Measurements from ENCODE around the gene NSUN2.
"Not testable (repeated sequence)": the region's sequence is repeated elsewhere in the genome, so short reads cannot be mapped to it uniquely, and the experiment has no call there.

Gene NSUN2

DNA sequence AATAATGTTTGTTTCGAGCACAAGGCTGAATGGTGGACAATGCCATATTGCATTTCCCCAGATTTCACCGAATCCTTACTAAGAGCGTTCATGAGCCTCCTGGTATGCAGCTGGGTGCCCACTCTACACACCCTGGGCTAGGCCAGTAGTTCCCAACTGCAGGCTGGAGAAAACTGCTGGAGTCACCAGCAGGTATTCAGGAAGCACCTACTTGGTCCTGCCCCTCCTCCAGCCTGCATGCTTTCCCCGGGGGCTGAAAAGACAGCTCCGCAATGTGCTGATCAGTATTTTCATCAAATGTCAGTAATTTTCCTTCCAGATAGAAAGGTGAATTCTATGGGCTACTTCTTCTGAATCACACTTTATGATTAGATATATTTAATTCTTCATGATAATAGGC, 34.8 kb upstream of the NSUN2 start:
- peaks cover 11% of the 10 kb centered on the region for H3K4me1 ChIP-seq (ENCODE audit: control insufficient read depth, low read depth, low read length)
- no peaks in the 10 kb centered on the region for H3K36me3 ChIP-seq (ENCODE audit: control insufficient read depth, low read depth, low read length)
- no peaks in the 10 kb centered on the region for H3K27me3 ChIP-seq (ENCODE audit: control insufficient read depth, insufficient read depth, low read length)
- no peak overlapping the region for H3K27ac ChIP-seq (ENCODE audit: low read length)
- H3K9me3 ChIP-seq (ENCODE audit: control insufficient read depth, low read depth, low read length): no peaks in the 10 kb centered on the region
- no peak overlapping the region for H3K4me3 ChIP-seq (ENCODE audit: low read length)
- no peak overlapping the region for H3K9ac ChIP-seq (ENCODE audit: low read length)

DNA sequence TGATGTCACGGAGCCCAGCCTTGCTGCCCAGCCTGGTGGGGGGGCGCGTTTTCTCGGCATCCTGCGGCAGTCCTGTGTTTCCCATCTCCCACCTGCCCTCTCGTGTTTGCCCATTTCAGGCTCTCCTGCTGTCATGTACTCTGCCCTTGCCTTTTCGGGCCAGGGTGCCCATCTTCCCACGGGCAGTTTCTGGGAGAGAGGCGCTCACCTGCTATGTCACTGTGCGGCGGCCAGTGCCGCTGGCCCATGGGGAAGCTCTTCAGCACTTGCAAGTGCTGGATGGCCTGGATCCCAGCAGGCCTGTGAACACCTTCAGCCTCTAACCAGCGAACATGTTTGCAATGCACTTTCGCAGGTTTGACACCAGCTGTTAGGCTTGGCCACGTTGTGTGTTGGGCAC, 33.9 kb upstream of the NSUN2 start:
- H3K9ac ChIP-seq (ENCODE audit: low read length): no peak overlapping the region
- peaks cover 11% of the 10 kb centered on the region for H3K4me1 ChIP-seq (ENCODE audit: control insufficient read depth, low read depth, low read length)
- H3K9me3 ChIP-seq (ENCODE audit: control insufficient read depth, low read depth, low read length): no peaks in the 10 kb centered on the region
- H3K36me3 ChIP-seq (ENCODE audit: control insufficient read depth, low read depth, low read length): no peaks in the 10 kb centered on the region
- H3K4me3 ChIP-seq (ENCODE audit: low read length): no peak overlapping the region
- no peaks in the 10 kb centered on the region for H3K27me3 ChIP-seq (ENCODE audit: control insufficient read depth, insufficient read depth, low read length)
- no peak overlapping the region for H3K27ac ChIP-seq (ENCODE audit: low read length)

DNA sequence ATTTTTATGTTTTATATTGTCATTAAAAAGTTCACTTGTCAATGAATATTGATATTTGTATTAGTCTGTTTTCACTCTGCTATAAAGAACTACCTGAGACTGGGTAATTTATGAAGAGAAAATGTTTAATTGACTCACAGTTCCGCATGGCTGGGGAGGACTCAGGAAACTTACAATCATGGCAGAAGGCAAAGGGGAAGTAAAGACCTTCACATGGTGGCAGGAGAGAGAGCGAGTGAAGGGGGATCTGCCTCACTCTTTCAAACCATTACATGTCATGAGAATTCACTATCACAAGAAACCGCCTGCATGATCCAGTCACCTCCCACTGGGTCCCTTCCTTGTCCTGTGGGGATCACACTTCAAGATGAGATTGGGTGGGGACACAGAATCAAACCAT, 27.8 kb upstream of the NSUN2 start:
- no peak overlapping the region for H3K27ac ChIP-seq (ENCODE audit: low read length)
- no peaks in the 10 kb centered on the region for H3K4me1 ChIP-seq (ENCODE audit: control insufficient read depth, low read depth, low read length)
- no peaks in the 10 kb centered on the region for H3K9me3 ChIP-seq (ENCODE audit: control insufficient read depth, low read depth, low read length)
- peaks cover 28% of the 10 kb centered on the region for H3K36me3 ChIP-seq (ENCODE audit: control insufficient read depth, low read depth, low read length)
- no peak overlapping the region for H3K9ac ChIP-seq (ENCODE audit: low read length)
- no peaks in the 10 kb centered on the region for H3K27me3 ChIP-seq (ENCODE audit: control insufficient read depth, insufficient read depth, low read length)
- no peak overlapping the region for H3K4me3 ChIP-seq (ENCODE audit: low read length)

DNA sequence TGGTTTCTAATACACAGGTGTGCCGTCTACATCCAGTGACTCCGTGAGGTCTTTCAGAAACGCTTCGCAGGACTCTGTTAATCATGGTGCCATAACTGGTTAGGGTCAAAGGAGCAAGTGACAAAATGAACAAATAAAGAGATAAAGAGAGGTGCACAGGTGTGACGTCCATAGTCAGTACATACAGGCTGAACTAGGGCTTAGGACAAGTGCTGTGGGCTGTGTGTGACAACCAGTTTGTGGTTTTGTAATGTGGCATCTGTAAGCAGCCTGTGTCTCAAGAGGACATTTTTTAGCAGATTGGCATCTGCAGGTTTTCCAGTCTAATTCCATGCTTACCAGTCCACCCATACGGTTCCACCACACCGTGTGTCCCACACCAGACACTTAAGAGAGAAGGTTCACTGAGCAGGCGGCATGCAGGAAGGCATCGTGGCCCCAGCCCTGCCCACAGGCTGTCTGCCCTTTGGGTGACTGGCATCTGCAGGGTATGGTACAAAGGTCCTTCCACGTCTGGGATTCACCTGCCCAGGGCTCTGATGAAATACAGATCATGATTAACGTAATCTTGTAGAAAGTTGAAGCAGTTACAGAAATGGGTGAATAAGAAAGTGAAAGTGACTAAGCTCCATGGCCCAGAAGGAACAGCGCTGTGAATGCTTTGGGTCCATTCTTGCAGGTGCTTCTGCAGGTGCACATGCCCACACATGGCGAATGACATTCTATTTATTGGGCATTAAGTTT, 27.3 kb upstream of the NSUN2 start:
- Histone ChIP-seq H3K9ac (ENCODE audit: low read length) (no peak overlapping the region), H3K9me3 (ENCODE audit: control insufficient read depth, low read depth, low read length) (no peaks in the 10 kb centered on the region), H3K4me3 (ENCODE audit: low read length) (no peak overlapping the region), H3K4me1 (ENCODE audit: control insufficient read depth, low read depth, low read length) (no peaks in the 10 kb centered on the region), H3K36me3 (ENCODE audit: control insufficient read depth, low read depth, low read length) (peaks cover 33% of the 10 kb centered on the region), H3K27ac (ENCODE audit: low read length) (no peak overlapping the region), H3K27me3 (ENCODE audit: control insufficient read depth, insufficient read depth, low read length) (no peaks in the 10 kb centered on the region)

DNA sequence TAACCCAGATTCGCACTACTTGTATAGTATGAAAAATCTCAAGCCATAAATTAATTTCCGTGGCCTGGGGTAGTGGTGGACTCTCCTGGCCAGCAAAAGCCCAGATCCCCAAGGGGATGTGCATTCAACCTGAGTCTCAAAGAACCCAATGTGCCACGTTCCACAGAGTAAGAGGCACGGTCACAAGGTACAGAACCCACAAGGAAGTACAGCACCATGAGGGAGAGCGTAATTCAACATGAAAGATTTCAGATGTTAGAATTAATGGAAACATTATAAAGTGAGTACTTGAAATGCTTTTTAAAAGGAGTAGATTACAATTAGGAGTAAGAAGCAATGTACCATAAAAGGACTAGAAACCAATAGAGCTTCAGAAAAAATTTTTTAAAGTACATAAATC, 23.8 kb upstream of the NSUN2 start:
- no peaks in the 10 kb centered on the region for H3K27me3 ChIP-seq (ENCODE audit: control insufficient read depth, insufficient read depth, low read length)
- peaks cover 38% of the 10 kb centered on the region for H3K36me3 ChIP-seq (ENCODE audit: control insufficient read depth, low read depth, low read length)
- no peaks in the 10 kb centered on the region for H3K9me3 ChIP-seq (ENCODE audit: control insufficient read depth, low read depth, low read length)

DNA sequence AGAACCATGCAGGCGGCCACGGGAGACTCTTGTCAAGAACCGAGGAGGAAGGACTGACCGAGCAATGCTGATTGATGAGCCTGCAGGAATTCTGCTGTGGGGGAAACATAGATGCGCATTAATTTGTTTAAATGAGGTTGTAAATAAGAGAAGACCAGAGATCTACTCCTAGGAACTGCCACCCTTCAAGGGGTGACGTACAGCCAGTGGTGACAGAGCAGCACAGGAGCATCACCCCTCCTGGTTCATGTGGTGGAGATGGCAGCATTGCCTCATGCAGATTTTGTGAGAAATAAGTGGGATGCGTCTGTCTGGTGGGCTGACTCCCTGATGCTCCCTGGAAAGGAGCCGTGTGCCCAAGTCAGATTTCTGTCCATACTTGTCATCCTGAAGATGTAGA, 22.6 kb upstream of the NSUN2 start:
- peaks cover 38% of the 10 kb centered on the region for H3K36me3 ChIP-seq (ENCODE audit: control insufficient read depth, low read depth, low read length)
- H3K4me1 ChIP-seq (ENCODE audit: control insufficient read depth, low read depth, low read length): no peaks in the 10 kb centered on the region
- H3K4me3 ChIP-seq (ENCODE audit: low read length): no peak overlapping the region
- H3K27ac ChIP-seq (ENCODE audit: low read length): no peak overlapping the region
- no peak overlapping the region for H3K9ac ChIP-seq (ENCODE audit: low read length)
- no peaks in the 10 kb centered on the region for H3K27me3 ChIP-seq (ENCODE audit: control insufficient read depth, insufficient read depth, low read length)
- H3K9me3 ChIP-seq (ENCODE audit: control insufficient read depth, low read depth, low read length): no peaks in the 10 kb centered on the region

More for the DNA sequence above, 23.8 kb upstream of the NSUN2 start:
- no peak overlapping the region for H3K4me3 ChIP-seq (ENCODE audit: low read length)
- no peaks in the 10 kb centered on the region for H3K4me1 ChIP-seq (ENCODE audit: control insufficient read depth, low read depth, low read length)
- H3K9ac ChIP-seq (ENCODE audit: low read length): no peak overlapping the region
- H3K27ac ChIP-seq (ENCODE audit: low read length): no peak overlapping the region

DNA sequence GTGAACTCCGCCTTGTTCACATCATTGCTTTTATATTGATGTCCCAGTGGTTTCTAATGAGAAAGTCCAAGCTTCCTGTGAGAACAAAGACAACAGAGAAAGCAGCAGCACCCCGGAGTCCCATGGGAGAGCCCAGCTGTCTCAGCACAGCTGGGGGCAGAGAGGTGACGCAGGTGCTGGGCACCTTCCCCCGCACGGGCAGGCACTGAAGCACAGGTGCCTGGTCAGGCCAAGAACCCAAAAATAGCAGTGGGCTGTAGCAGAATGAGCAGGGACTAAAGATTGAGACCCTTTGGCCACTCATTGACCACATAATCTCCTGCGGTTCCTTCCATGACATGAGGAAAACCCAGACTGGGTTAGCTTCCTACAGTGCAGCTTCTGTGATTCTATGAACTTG, 19.2 kb upstream of the NSUN2 start:
- Histone ChIP-seq H3K4me1 (ENCODE audit: control insufficient read depth, low read depth, low read length) (peaks cover 6% of the 10 kb centered on the region), H3K27me3 (ENCODE audit: control insufficient read depth, insufficient read depth, low read length) (no peaks in the 10 kb centered on the region), H3K9me3 (ENCODE audit: control insufficient read depth, low read depth, low read length) (no peaks in the 10 kb centered on the region), H3K36me3 (ENCODE audit: control insufficient read depth, low read depth, low read length) (peaks cover 23% of the 10 kb centered on the region), H3K9ac (ENCODE audit: low read length) (no peak overlapping the region), H3K27ac (ENCODE audit: low read length) (no peak overlapping the region), H3K4me3 (ENCODE audit: low read length) (no peak overlapping the region)

DNA sequence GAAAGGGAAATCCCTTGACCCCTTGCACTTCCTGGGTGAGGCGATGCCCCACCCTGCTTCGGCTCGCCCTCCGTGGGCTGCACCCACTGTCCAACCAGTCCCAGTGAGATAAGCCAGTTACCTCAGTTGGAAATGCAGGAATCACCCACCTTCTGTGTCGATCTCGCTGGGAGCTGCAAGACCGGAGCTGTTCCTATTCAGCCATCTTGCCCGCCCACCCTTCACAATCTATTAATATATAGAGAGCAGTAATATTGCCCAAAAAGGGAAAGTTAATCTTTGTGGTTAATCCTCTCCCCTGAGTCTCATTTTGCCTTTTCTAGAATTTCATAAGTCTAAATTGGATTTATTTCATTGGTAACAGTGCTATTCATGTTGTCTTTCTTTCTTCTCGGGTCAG, 16.8 kb upstream of the NSUN2 start:
- Histone ChIP-seq H3K9me3 (ENCODE audit: control insufficient read depth, low read depth, low read length) (no peaks in the 10 kb centered on the region), H3K27ac (ENCODE audit: low read length) (no peak overlapping the region), H3K27me3 (ENCODE audit: control insufficient read depth, insufficient read depth, low read length) (no peaks in the 10 kb centered on the region), H3K9ac (ENCODE audit: low read length) (no peak overlapping the region), H3K36me3 (ENCODE audit: control insufficient read depth, low read depth, low read length) (peaks cover 5% of the 10 kb centered on the region), H3K4me3 (ENCODE audit: low read length) (peak overlapping the region; percentile 17), H3K4me1 (ENCODE audit: control insufficient read depth, low read depth, low read length) (peaks cover 6% of the 10 kb centered on the region)

DNA sequence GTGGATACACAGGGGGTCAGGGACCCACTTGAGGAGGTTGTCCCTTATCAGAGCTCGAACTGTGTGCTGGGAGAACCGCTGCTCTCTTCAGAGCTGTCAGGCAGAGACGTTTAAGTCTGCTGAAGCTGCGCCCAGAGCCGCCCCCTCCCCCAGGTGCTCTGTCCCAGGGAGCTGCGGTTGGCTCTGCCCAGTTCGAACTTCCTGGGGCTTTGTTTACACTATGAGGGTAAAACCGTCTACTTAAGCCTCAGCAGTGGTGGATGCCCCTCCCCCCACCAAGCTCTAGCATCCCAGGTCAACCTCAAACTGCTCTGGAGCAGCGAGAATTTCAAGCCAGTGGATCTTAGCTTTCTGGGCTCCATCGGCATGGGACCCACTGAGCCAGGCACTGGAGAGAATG, 16.3 kb upstream of the NSUN2 start:
- Histone ChIP-seq H3K36me3 (ENCODE audit: control insufficient read depth, low read depth, low read length) (peaks cover 5% of the 10 kb centered on the region), H3K9ac (ENCODE audit: low read length) (no peak overlapping the region), H3K27ac (ENCODE audit: low read length) (no peak overlapping the region), H3K9me3 (ENCODE audit: control insufficient read depth, low read depth, low read length) (no peaks in the 10 kb centered on the region), H3K4me1 (ENCODE audit: control insufficient read depth, low read depth, low read length) (peaks cover 6% of the 10 kb centered on the region), H3K4me3 (ENCODE audit: low read length) (peak overlapping the region; percentile 17), H3K27me3 (ENCODE audit: control insufficient read depth, insufficient read depth, low read length) (no peaks in the 10 kb centered on the region)

DNA sequence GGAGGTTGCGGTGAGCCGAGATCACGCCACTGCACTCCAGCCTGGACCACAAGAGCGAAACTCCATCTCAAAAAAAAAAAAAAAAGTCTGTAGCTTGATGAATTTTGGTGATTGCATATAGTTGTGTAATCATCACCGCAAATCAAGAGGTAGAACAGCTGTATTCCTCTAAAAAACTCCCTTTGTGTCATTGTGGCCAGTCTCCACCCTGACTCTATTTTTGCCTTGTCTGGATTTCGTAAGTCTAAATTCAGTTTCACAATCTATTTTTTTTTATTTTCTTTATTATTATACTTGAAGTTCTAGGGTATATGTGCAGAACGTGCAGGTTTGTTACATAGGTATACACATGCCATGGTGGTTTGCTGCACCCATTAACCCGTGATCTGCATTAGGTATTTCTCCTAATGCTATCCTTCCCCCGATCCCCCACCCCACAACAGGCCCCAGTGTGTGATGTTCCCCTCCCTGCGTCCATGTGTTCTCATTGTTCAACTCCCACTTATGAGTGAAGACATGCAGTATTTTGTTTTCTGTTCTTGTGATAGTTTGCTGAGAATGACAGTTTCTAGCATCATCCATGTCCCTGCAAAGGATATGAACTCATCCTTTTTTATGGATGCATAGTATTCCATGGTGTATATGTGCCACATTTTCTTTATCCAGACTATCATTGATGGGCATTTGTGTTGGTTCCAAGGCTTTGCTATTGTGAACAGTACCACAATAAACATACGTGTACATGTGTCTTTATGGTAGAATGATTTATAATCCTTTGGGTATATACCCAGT, 12.9 kb upstream of the NSUN2 start:
- not testable (repeated sequence) for H3K9ac ChIP-seq (ENCODE audit: low read length); H3K4me3 ChIP-seq (ENCODE audit: low read length); H3K27me3 ChIP-seq (ENCODE audit: control insufficient read depth, insufficient read depth, low read length); H3K36me3 ChIP-seq (ENCODE audit: control insufficient read depth, low read depth, low read length); H3K9me3 ChIP-seq (ENCODE audit: control insufficient read depth, low read depth, low read length); H3K27ac ChIP-seq (ENCODE audit: low read length); H3K4me1 ChIP-seq (ENCODE audit: control insufficient read depth, low read depth, low read length)

DNA sequence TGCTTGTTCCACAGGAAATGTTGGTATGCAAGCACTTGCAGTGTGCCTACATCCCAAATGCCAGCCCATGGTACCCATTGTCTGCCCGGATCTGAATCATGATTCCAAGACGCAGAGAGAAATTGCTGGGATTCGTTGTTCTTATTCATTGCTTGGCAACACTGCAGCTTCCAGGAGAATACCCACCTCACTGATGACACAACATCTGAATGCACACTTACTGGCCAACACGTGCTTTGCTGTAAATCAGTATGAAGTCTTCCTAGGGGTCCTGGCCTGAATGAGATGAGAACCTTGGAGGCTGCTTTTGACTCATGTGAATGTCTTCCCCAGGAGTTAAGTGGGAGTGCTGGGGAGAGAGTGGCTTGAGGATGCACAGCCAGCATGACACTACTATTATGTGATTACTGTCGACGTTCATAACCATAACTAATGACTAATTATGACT, 12.0 kb upstream of the NSUN2 start:
- Histone ChIP-seq H3K4me1 (ENCODE audit: control insufficient read depth, low read depth, low read length) (peaks cover 6% of the 10 kb centered on the region), H3K27me3 (ENCODE audit: control insufficient read depth, insufficient read depth, low read length) (no peaks in the 10 kb centered on the region), H3K36me3 (ENCODE audit: control insufficient read depth, low read depth, low read length) (no peaks in the 10 kb centered on the region), H3K9me3 (ENCODE audit: control insufficient read depth, low read depth, low read length) (no peaks in the 10 kb centered on the region), H3K27ac (ENCODE audit: low read length) (no peak overlapping the region), H3K9ac (ENCODE audit: low read length) (no peak overlapping the region), H3K4me3 (ENCODE audit: low read length) (no peak overlapping the region)

DNA sequence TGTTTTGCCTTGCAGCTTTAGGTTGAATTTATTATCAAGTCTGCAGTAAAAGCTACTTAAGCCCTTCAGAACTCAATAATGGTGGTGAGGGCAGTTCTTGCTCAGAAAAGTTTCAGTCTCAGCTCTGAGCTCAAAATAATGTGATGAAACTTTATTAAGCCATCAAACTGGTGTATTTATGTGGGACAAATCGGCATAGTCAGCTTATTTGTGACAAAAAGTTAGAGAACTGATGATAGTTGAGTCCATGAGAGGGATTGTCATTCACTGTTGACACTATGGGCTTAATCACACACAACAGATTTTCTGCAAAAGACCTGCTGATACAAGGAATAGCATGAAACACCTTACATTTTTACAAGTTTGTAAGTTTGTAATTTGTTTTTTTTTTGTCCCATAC, 9.8 kb upstream of the NSUN2 start:
- Histone ChIP-seq H3K27me3 (ENCODE audit: control insufficient read depth, insufficient read depth, low read length) (no peaks in the 10 kb centered on the region), H3K9ac (ENCODE audit: low read length) (no peak overlapping the region), H3K9me3 (ENCODE audit: control insufficient read depth, low read depth, low read length) (no peaks in the 10 kb centered on the region), H3K4me3 (ENCODE audit: low read length) (no peak overlapping the region), H3K27ac (ENCODE audit: low read length) (no peak overlapping the region), H3K4me1 (ENCODE audit: control insufficient read depth, low read depth, low read length) (no peaks in the 10 kb centered on the region), H3K36me3 (ENCODE audit: control insufficient read depth, low read depth, low read length) (no peaks in the 10 kb centered on the region)
